OCI-LY3 (cell line): ENCODE measurements around the gene NEDD4L.

Experiments
- EZH2phosphoT487 ChIP-seq: fragments of 200-600 bp; shearing (Covaris generic); IDR thresholded peaks from 2 replicates; pipeline ENCODE4 v1.6.1; 2018; ENCODE audit warnings: antibody characterized with exemption, mixed run types, low read depth
- TF ChIP-seq, protein P1 (sequence below): fragments of 200-600, 300-600 bp; sonication (generic); IDR thresholded peaks from 2 replicates; pipeline ENCODE4 v1.5.1; 2014; ENCODE audit warnings: antibody characterized with exemption, low read length, low read depth

DNA sequence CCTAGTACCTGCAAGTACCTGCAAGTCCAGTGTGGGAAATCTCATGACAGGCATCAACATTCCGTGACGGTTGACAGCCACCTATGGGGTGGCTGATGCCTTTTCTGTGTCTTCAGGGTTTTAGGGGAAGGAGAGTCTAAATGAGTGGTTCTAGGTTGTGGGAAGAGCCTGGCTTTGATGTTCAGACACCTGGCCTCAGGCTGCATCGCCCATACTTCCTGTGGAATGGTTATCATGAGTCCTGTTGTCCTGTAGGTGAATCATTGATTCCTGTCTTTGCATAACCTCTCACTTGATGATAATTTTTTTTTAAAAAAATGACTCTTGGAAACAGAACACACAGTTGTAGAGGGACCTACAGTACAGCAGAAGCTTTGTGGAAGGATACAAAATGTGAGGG, 108.9 kb downstream of the NEDD4L start:
- TF ChIP-seq, protein P1, sequence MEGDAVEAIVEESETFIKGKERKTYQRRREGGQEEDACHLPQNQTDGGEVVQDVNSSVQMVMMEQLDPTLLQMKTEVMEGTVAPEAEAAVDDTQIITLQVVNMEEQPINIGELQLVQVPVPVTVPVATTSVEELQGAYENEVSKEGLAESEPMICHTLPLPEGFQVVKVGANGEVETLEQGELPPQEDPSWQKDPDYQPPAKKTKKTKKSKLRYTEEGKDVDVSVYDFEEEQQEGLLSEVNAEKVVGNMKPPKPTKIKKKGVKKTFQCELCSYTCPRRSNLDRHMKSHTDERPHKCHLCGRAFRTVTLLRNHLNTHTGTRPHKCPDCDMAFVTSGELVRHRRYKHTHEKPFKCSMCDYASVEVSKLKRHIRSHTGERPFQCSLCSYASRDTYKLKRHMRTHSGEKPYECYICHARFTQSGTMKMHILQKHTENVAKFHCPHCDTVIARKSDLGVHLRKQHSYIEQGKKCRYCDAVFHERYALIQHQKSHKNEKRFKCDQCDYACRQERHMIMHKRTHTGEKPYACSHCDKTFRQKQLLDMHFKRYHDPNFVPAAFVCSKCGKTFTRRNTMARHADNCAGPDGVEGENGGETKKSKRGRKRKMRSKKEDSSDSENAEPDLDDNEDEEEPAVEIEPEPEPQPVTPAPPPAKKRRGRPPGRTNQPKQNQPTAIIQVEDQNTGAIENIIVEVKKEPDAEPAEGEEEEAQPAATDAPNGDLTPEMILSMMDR = no peak
- no peak for TF ChIP-seq EZH2phosphoT487
